ENCODE measurements around the gene TBC1D16. TPM values are rescaled to one million over a fixed set of nuclear protein-coding genes. Genes with fewer than 3 reads are reported as not detected.

The TBC1D16 gene
- total and polyA plus RNA-seq, 4 donors: 16.7 to 38.8 (median 31.1) TPM

DNA sequence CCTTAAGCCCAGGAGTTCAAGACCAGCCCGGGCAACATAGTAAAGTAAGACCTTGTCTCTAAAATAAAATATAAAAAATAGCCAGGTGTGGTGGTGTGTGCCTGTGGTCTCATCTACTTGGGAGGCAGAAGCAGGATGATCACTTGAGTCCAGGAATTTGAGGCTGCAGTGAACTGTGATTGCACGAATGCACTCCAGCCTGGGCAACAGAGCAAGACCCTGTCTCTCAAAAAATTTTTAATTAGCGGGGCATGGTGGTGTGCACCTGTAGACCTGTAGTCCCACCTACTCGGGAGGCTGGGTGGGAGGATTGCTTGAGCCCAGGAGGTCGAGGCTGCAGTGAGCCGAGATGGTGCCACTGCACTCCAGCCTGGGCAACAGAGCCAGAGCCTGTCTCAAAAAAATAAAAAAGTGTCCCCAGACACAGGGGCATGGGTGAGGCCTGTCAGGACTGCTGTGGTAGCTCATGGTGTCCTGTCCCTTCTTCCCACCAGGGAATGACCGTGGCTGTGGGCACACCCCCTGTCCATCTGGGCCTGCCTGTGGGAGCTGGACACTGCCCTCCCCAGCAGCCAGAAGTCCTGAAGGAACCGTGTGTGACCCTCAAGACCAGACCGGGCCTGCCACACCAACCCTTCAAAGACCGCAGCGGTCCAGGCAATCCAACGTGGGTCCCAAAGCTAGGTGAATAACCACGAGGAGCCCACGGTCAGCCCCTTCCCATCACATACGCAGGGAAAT is 34.9 kb upstream of the TBC1D16 start:
- Histone ChIP-seq H3K9me3 (ENCODE audit: control insufficient read depth, insufficient read depth, low read length) (no peaks in the 10 kb centered on the region), H3K27me3 (ENCODE audit: control insufficient read depth, insufficient read depth, low read length) (no peaks in the 10 kb centered on the region), H3K27ac (ENCODE audit: low read depth, low read length) (peak overlapping the region; percentile 61), H3K36me3 (ENCODE audit: control insufficient read depth, insufficient read depth, low read length) (peaks cover 29% of the 10 kb centered on the region), H3K4me3 (ENCODE audit: low read depth, low read length) (no peak overlapping the region), H3K4me1 (ENCODE audit: control insufficient read depth, insufficient read depth, low read length) (peaks cover 34% of the 10 kb centered on the region)
- 84% methylated on average over 14 of the region's 15 CpGs for WGBS (ENCODE audit: insufficient coverage)
- DNase-seq (ENCODE audit: low read depth in 4 of 6, low spot score in 6 of 6): no peak

DNA sequence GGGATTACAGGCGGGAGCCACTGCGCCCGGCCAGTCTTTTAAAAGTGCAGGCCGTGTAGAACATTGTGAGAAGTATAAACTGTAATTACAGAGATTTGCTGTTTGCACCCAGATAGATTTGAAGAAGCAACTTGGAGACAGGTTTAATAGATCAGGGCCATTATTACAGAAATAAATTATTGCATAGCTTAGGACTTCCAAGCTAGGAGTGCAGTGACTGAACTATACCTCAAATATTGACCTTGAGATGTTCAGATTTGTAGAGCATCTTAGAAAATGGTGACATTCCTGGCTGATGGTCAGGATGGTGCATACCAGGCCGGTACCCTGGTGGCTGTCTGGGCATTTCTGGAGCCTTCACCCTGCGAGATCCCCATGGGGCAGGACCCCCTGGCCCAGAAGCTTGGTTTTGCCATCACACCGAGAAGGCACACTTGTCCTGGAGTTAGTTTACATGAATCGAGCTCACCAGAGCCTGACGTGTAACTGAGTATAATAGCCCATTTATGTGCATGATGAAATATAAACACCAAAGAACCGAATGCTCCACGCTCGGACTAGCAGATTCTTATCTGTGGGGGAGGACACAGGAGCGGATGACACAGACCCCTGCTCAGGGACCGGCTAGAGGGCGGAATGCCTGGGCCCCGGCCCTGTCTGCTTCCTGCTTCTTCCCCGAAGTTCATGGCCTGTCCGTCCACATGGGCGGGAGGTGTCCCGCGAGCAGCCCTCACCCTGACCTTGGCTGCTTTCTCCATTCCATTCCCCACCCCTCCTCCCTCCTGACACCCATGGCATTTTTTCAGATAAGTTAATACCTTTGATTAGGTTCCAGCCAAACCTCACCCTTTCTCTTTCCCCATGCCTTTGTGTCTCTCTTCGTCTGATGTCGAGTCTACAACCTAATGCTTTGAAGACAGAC is 32.9 kb upstream of the TBC1D16 start:
- peaks cover 35% of the 10 kb centered on the region for H3K4me1 ChIP-seq (ENCODE audit: control insufficient read depth, insufficient read depth, low read length)
- 87% methylated on average over 19 of the region's 23 CpGs for WGBS (ENCODE audit: insufficient coverage)
- no peaks in the 10 kb centered on the region for H3K9me3 ChIP-seq (ENCODE audit: control insufficient read depth, insufficient read depth, low read length)
- H3K27me3 ChIP-seq (ENCODE audit: control insufficient read depth, insufficient read depth, low read length): no peaks in the 10 kb centered on the region
- H3K4me3 ChIP-seq (ENCODE audit: low read depth, low read length): no peak overlapping the region
- DNase-seq (ENCODE audit: low read depth in 4 of 6, low spot score in 6 of 6): no peak
- H3K27ac ChIP-seq (ENCODE audit: low read depth, low read length): no peak overlapping the region
- peaks cover 43% of the 10 kb centered on the region for H3K36me3 ChIP-seq (ENCODE audit: control insufficient read depth, insufficient read depth, low read length)

DNA sequence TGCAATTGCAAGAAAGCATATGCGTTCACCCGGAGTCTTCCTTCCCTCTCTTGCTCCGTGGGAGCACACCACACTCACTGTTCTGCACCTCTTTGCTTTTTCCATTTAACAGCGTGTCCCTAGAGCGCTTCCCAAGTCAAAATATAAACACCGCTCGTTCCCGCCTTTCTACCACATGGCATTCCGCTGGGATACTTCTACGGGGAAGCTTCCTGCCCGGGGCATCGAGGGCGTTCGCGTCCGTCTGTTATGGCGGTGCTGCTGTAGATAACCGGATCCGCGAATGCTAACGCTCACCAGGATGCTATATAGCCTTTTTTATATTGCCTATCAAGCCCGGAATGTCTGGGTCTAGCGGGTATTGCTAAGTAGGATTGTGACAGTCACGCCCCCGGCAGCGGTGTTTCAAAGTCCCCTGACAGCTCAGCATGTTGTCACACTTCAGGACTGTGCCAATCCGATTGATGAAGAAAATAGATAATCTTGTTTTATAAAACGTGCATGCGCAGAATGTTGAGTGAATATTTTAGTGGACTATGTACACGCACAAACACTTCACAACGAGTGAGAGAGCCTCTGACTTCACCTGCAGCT is 31.8 kb upstream of the TBC1D16 start:
- 93% methylated on average over 22 of the region's 31 CpGs for WGBS (ENCODE audit: insufficient coverage)
- no peak for DNase-seq (ENCODE audit: low read depth in 4 of 6, low spot score in 6 of 6)
- peaks cover 38% of the 10 kb centered on the region for H3K4me1 ChIP-seq (ENCODE audit: control insufficient read depth, insufficient read depth, low read length)
- peaks cover 52% of the 10 kb centered on the region for H3K36me3 ChIP-seq (ENCODE audit: control insufficient read depth, insufficient read depth, low read length)
- no peak overlapping the region for H3K4me3 ChIP-seq (ENCODE audit: low read depth, low read length)
- no peaks in the 10 kb centered on the region for H3K9me3 ChIP-seq (ENCODE audit: control insufficient read depth, insufficient read depth, low read length)
- no peaks in the 10 kb centered on the region for H3K27me3 ChIP-seq (ENCODE audit: control insufficient read depth, insufficient read depth, low read length)
- H3K27ac ChIP-seq (ENCODE audit: low read depth, low read length): no peak overlapping the region

DNA sequence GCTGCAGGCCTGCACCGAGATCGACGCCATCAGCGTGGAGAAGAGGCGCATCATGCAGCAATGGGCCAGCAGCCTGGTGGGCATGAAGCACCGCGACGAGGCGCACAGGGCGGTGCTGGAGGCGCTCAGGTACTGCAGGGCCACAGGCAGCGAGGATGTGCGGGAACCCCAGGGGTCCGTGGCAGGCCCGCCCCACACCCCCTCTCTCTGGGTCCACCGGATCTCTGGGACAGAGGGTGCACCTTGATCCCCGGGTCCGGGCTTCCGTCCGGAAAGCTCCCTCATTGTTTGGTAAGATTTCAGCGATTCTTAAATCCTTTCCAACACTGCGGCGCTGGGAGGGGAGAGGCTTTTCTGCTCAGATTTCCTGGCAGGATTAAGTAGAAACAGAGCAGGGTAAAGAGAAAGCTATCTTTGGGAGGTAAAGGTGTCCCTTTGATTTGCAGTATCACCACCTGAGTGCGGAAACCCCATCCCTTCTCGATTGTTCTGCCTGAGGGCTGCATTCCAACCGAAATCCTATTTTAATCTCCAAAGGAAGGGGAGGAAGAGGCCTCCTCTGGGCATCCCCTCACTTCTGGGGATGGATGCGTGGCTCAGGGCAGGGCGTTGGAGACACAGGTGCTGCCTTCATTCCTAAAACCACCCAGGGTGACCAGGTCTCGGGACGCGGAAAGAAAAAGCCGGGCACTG is 30.0 kb upstream of the TBC1D16 start:
- 86% methylated on average over 24 of the region's 32 CpGs for WGBS (ENCODE audit: insufficient coverage)
- no peaks in the 10 kb centered on the region for H3K9me3 ChIP-seq (ENCODE audit: control insufficient read depth, insufficient read depth, low read length)
- H3K4me1 ChIP-seq (ENCODE audit: control insufficient read depth, insufficient read depth, low read length): peaks cover 23% of the 10 kb centered on the region
- peaks cover 64% of the 10 kb centered on the region for H3K36me3 ChIP-seq (ENCODE audit: control insufficient read depth, insufficient read depth, low read length)
- H3K4me3 ChIP-seq (ENCODE audit: low read depth, low read length): no peak overlapping the region
- DNase-seq (ENCODE audit: low read depth in 4 of 6, low spot score in 6 of 6): peak in 1 of 6 donors; percentile 33
- H3K27me3 ChIP-seq (ENCODE audit: control insufficient read depth, insufficient read depth, low read length): no peaks in the 10 kb centered on the region
- no peak overlapping the region for H3K27ac ChIP-seq (ENCODE audit: low read depth, low read length)

DNA sequence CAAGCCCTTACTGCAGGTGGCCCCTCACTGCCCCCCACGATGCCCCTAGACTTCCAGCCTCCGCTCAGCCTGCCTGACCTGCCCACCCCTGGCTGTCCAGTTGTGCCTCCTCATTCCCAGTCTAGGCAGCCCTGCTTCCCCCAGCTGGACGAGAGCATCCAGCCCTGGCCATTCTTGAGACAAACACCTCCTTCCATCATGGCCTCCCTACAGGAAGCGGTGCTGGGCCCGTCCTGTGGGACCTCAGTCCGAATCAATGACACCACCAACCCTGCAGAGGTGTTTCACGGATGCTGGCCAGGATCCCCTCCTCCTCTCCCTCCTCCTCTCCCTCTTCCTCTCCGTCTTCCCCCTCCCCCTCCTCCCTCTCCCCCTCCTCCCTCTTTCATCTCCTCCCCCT is 29.0 kb upstream of the TBC1D16 start:
- Histone ChIP-seq H3K9me3 (ENCODE audit: control insufficient read depth, insufficient read depth, low read length) (no peaks in the 10 kb centered on the region), H3K27me3 (ENCODE audit: control insufficient read depth, insufficient read depth, low read length) (no peaks in the 10 kb centered on the region), H3K27ac (ENCODE audit: low read depth, low read length) (no peak overlapping the region), H3K36me3 (ENCODE audit: control insufficient read depth, insufficient read depth, low read length) (peaks cover 67% of the 10 kb centered on the region), H3K4me1 (ENCODE audit: control insufficient read depth, insufficient read depth, low read length) (peaks cover 17% of the 10 kb centered on the region), H3K4me3 (ENCODE audit: low read depth, low read length) (no peak overlapping the region)
- WGBS (ENCODE audit: insufficient coverage): 77% methylated on average over 7 of the region's 8 CpGs
- DNase-seq (ENCODE audit: low read depth in 4 of 6, low spot score in 6 of 6): no peak

DNA sequence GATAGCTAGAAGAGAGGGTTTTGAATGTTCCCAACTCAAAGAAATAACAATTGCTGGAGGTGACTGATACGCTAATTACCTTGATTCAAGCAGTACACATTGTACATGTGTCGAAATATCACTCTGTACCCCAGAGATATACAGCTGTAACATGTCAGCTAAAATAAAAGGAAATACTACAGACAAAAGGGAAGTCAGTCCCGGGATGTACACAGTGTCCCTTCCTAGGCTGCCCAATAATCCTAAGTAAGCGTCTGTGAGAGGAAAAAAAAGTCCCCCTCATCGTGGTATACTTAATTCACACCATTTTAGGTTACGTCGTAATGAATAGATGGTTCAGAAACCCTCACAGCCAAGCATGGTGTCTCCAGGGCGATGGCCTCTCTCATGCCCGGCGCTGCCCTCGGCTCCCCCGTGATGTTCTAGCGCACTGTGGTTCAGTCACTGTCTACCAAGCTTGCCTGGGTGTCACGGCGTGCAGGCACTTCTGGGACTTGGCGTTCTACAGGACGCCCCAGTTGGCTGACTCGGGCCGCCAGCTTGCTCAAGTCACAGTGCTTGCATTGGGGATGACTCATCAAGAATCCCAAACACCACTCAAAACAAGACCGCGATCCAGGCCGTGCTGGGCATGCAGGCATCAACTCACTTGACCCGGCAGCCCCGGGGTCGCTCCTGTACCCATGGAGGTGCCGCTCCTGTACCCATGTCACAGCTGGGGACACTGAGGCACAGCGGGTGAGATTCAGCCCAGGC is 28.3 kb upstream of the TBC1D16 start:
- Histone ChIP-seq H3K4me3 (ENCODE audit: low read depth, low read length) (no peak overlapping the region), H3K4me1 (ENCODE audit: control insufficient read depth, insufficient read depth, low read length) (peaks cover 10% of the 10 kb centered on the region), H3K36me3 (ENCODE audit: control insufficient read depth, insufficient read depth, low read length) (peaks cover 67% of the 10 kb centered on the region), H3K9me3 (ENCODE audit: control insufficient read depth, insufficient read depth, low read length) (no peaks in the 10 kb centered on the region), H3K27me3 (ENCODE audit: control insufficient read depth, insufficient read depth, low read length) (no peaks in the 10 kb centered on the region), H3K27ac (ENCODE audit: low read depth, low read length) (no peak overlapping the region)
- no peak for DNase-seq (ENCODE audit: low read depth in 4 of 6, low spot score in 6 of 6)
- WGBS (ENCODE audit: insufficient coverage): 85% methylated on average over 24 of the region's 27 CpGs

DNA sequence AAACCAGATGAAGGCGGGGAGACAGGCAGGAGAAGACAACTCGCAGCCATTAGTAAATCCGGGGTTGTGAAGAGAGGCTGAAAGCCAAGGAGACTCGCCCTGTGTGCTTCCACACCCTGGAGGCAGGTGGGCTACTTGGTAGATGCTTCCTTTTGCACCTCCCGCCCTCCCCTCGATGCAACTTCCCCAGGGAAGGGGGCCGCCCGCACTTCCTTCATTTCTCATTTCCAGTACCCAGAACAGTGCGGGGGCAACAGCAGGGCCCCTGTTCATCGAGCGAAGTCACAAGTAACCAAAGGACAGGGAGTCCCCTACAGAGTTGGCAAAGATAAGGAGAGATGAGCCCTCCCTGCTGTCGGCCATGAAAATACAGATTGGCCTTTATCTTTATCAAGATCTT is 25.7 kb upstream of the TBC1D16 start:
- H3K27ac ChIP-seq (ENCODE audit: low read depth, low read length): no peak overlapping the region
- peaks cover 4% of the 10 kb centered on the region for H3K4me1 ChIP-seq (ENCODE audit: control insufficient read depth, insufficient read depth, low read length)
- WGBS (ENCODE audit: insufficient coverage): 87% methylated on average over 4 of the region's 12 CpGs
- no peak for DNase-seq (ENCODE audit: low read depth in 4 of 6, low spot score in 6 of 6)
- no peaks in the 10 kb centered on the region for H3K27me3 ChIP-seq (ENCODE audit: control insufficient read depth, insufficient read depth, low read length)
- no peaks in the 10 kb centered on the region for H3K9me3 ChIP-seq (ENCODE audit: control insufficient read depth, insufficient read depth, low read length)
- H3K4me3 ChIP-seq (ENCODE audit: low read depth, low read length): no peak overlapping the region
- peaks cover 66% of the 10 kb centered on the region for H3K36me3 ChIP-seq (ENCODE audit: control insufficient read depth, insufficient read depth, low read length)

DNA sequence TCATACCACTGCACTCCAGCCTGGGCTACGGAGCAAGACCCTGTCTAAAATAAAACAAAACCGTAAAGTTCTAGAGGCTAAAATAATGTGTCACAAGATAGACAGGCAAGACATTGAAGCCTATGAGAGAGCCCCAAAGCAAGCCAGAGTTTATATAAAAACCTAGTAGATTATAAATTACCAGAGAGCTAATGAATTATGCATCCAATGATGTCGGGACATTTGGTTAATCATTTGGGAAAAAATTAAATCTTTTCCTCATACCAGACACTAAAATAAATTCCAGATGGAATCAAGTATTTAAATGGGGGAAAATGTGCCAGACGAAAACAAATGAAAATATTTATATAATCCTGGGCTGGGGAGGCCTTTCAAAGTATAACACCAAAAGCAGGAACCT is 25.0 kb upstream of the TBC1D16 start:
- Histone ChIP-seq H3K9me3 (ENCODE audit: control insufficient read depth, insufficient read depth, low read length) (no peaks in the 10 kb centered on the region), H3K27me3 (ENCODE audit: control insufficient read depth, insufficient read depth, low read length) (no peaks in the 10 kb centered on the region), H3K36me3 (ENCODE audit: control insufficient read depth, insufficient read depth, low read length) (peaks cover 62% of the 10 kb centered on the region), H3K27ac (ENCODE audit: low read depth, low read length) (no peak overlapping the region), H3K4me1 (ENCODE audit: control insufficient read depth, insufficient read depth, low read length) (peaks cover 4% of the 10 kb centered on the region), H3K4me3 (ENCODE audit: low read depth, low read length) (no peak overlapping the region)
- no CpG with 5 or more reads among the region's 4 CpGs for WGBS (ENCODE audit: insufficient coverage)
- DNase-seq (ENCODE audit: low read depth in 4 of 6, low spot score in 6 of 6): peak in 1 of 6 donors; percentile 35

Data from spinal cord (tissue), 10 donors.